ENCODE data around the gene PCMTD2. TPM values are rescaled to one million over a fixed set of nuclear protein-coding genes. Genes with fewer than 3 reads are reported as not detected.

The PCMTD2 gene
- total and polyA plus RNA-seq, 2 of the 13 experiments (the other 11 are each of a cell fraction or from before 2014, with no cell fraction given) = 47.0 to 76.9 TPM

GRCh38 chr20:64269604-64270411, 14.3 kb downstream of the PCMTD2 start (continued):
- TF ChIP-seq ZNF512B (CRISPR knock-in tag; IDR thresholded peaks at IDR 0.05; ENCODE audit: borderline replicate concordance) (no peak), ZFX (CRISPR knock-in tag; IDR thresholded peaks at IDR 0.05; ENCODE audit: low read depth) (0 out of 2 replicates have a peak, but pooled peaks have one; percentile 17), ZNF644 (CRISPR knock-in tag; IDR thresholded peaks at IDR 0.05; ENCODE audit: low read depth) (no peak), NFYB (CRISPR knock-in tag; IDR thresholded peaks at IDR 0.05) (no peak), MTA1 (CRISPR knock-in tag; IDR thresholded peaks at IDR 0.05; ENCODE audit: borderline replicate concordance) (0 out of 2 replicates have a peak, but pooled peaks have one; percentile 41), CBFB (CRISPR knock-in tag; IDR thresholded peaks at IDR 0.05) (no peak), ZNF687 (CRISPR knock-in tag; IDR thresholded peaks at IDR 0.05) (peak; percentile 25; the same call in 1 of the 2 replicates), ZNF160 (CRISPR knock-in tag; IDR thresholded peaks at IDR 0.05) (no peak), CC2D1A (CRISPR knock-in tag; IDR thresholded peaks at IDR 0.05) (no peak), ZSCAN21 (CRISPR knock-in tag; IDR thresholded peaks at IDR 0.05; ENCODE audit: borderline replicate concordance) (no peak), ARNT2 (CRISPR knock-in tag; IDR thresholded peaks at IDR 0.05; ENCODE audit: low read depth) (no peak), ZNF678 (CRISPR knock-in tag; IDR thresholded peaks at IDR 0.05) (no peak), DNMT1 (CRISPR knock-in tag; IDR thresholded peaks at IDR 0.05) (0 out of 2 replicates have a peak, but pooled peaks have one; percentile 49), ZKSCAN5 (CRISPR knock-in tag; IDR thresholded peaks at IDR 0.05) (no peak), ZNF616 (CRISPR knock-in tag; IDR thresholded peaks at IDR 0.05; ENCODE audit: low read depth) (no peak), PHF21A (CRISPR knock-in tag; IDR thresholded peaks at IDR 0.05) (no peak), KDM6A (CRISPR knock-in tag; IDR thresholded peaks at IDR 0.05; ENCODE audit: low read depth) (no peak), RAD51 (IDR thresholded peaks at IDR 0.05; ENCODE audit: borderline replicate concordance) (0 out of 2 replicates have a peak, but pooled peaks have one; percentile 18), ZBTB7B (CRISPR knock-in tag; IDR thresholded peaks at IDR 0.05) (no peak), PTBP1 (IDR thresholded peaks at IDR 0.05; ENCODE audit: low read depth, low read length, poor library complexity, severe bottlenecking) (no peak), ZFP82 (CRISPR knock-in tag; IDR thresholded peaks at IDR 0.05; ENCODE audit: borderline replicate concordance) (no peak), NCOA5 (CRISPR knock-in tag; IDR thresholded peaks at IDR 0.05) (no peak), ZBTB7A (CRISPR knock-in tag; IDR thresholded peaks at IDR 0.05) (no peak), RORA (CRISPR knock-in tag; IDR thresholded peaks at IDR 0.05) (no peak), ATRX (CRISPR knock-in tag; IDR thresholded peaks at IDR 0.05; ENCODE audit: borderline replicate concordance) (no peak)
